Smooth muscle cell (in vitro differentiated cells): ENCODE measurements around the gene RGS8. TPM values are rescaled to one million over a fixed set of nuclear protein-coding genes. Genes with fewer than 3 reads are reported as not detected.

ENCODE experiments used
- DNase-seq: peaks from one replicate; lab custom pipeline; 2025; ENCODE audit not compliant: unreplicated experiment; lab: John Stamatoyannopoulos, UW
- H2AFZ ChIP-seq: fragments of 200-600 bp; sonication (generic); 2 replicates; pipeline ENCODE4 v1.6.0; 2016; ENCODE audit warnings: antibody characterized with exemption, low read depth, mild to moderate bottlenecking
- H3F3A ChIP-seq: fragments of 200-600 bp; sonication (generic); 2 replicates; pipeline ENCODE4 v1.6.0; 2017; ENCODE audit warnings: antibody characterized with exemption, low read depth
- H3K27ac ChIP-seq: fragments of 200-600 bp; sonication (generic); 2 replicates; pipeline ENCODE4 v1.5.1; 2016; ENCODE audit warnings: low read depth, mild to moderate bottlenecking
- H3K27me3 ChIP-seq: fragments of 200-600 bp; sonication (generic); 2 replicates; pipeline ENCODE4 v1.6.1; 2016; ENCODE audit warnings: low read depth, mild to moderate bottlenecking
- H3K36me3 ChIP-seq: fragments of 200-600 bp; sonication (generic); 2 replicates; pipeline ENCODE4 v1.5.1; 2016; ENCODE audit warnings: low read depth
- H3K4me1 ChIP-seq: fragments of 200-600 bp; sonication (generic); 2 replicates; pipeline ENCODE4 v1.5.1; 2016; ENCODE audit warnings: low read depth
- H3K4me2 ChIP-seq: fragments of 200-600 bp; sonication (generic); 2 replicates; pipeline ENCODE4 v1.6.0; 2016; ENCODE audit warnings: mild to moderate bottlenecking
- H3K4me3 ChIP-seq: fragments of 200-600 bp; sonication (generic); 2 replicates; pipeline ENCODE4 v1.5.1; 2016; ENCODE audit warnings: mild to moderate bottlenecking
- H3K79me2 ChIP-seq: fragments of 200-600 bp; sonication (generic); 2 replicates; pipeline ENCODE4 v1.6.0; 2016; ENCODE audit warnings: low read depth, mild to moderate bottlenecking
- H3K9ac ChIP-seq: fragments of 200-600 bp; sonication (generic); 2 replicates; pipeline ENCODE4 v1.6.0; 2016; ENCODE audit warnings: low read depth
- H3K9me3 ChIP-seq: fragments of 200-600 bp; sonication (generic); replicated peaks from 2 replicates; pipeline ENCODE4 v1.5.1; 2016; ENCODE audit warnings: low read depth
- H4K20me1 ChIP-seq: fragments of 200-600 bp; sonication (generic); 2 replicates; pipeline ENCODE4 v1.6.0; 2016; ENCODE audit warnings: low read depth
- CTCF ChIP-seq: fragments of 200-600 bp; sonication (generic); IDR thresholded peaks from 2 replicates; pipeline ENCODE4 v1.5.1; 2017; ENCODE audit warnings: borderline replicate concordance, mild to moderate bottlenecking, antibody characterized with exemption; ENCODE audit not compliant: insufficient read depth, poor library complexity, severe bottlenecking
- WGBS: methylation state at CpG from one replicate; pipeline ENCODE4 v1.1.7; 2016; ENCODE audit warnings: low lambda C conversion rate; 5-methylcytosine and 5-hydroxymethylcytosine counted together
- polyA plus RNA-seq: library from polyadenylated mRNA; unstranded; fragments of >200 nt; fragmentation: Nextera tagmentation; extraction: Ambion mirVana; gene quantifications from 2 replicates; pipeline ENCODE4 v1.2.1, GENCODE V29; 2016
- total RNA-seq: library from RNA; depleted of rRNA; stranded (reverse); fragments of >200 nt; gene quantifications from 2 replicates; pipeline ENCODE4 v1.2.3, GENCODE V29; 2014

RGS8 gene
- total and polyA plus RNA-seq, 2 experiments from 2014 or later, result not detected

GRCh38 chr1:182688436-182689205, 4.2 kb upstream of the RGS8 start:
- Histone ChIP-seq H3K4me2 (no peak overlapping the region), H3K9ac (no peak overlapping the region), H3K79me2 (no peaks in the 10 kb centered on the region), H3F3A (no peaks in the 10 kb centered on the region), H3K36me3 (no peaks in the 10 kb centered on the region), H3K27me3 (peaks cover 9% of the 10 kb centered on the region), H3K4me3 (no peak overlapping the region), H3K4me1 (peaks cover 8% of the 10 kb centered on the region), H3K9me3 (no peaks in the 10 kb centered on the region), H2AFZ (no peak overlapping the region), H4K20me1 (no peaks in the 10 kb centered on the region), H3K27ac (no peak overlapping the region)
- DNase-seq, result no peak
- 95% methylated on average over 8 of the region's 8 CpGs for WGBS
- no peak for TF ChIP-seq CTCF

- H3K4me2 ChIP-seq, result no peak overlapping the region
- no peaks in the 10 kb centered on the region for H4K20me1 ChIP-seq
- no peaks in the 10 kb centered on the region for H3K36me3 ChIP-seq
- no peaks in the 10 kb centered on the region for H3K79me2 ChIP-seq
- no peak for DNase-seq
- peaks cover 9% of the 10 kb centered on the region for H3K27me3 ChIP-seq
- H3K9ac ChIP-seq, result no peak overlapping the region
- no peaks in the 10 kb centered on the region for H3F3A ChIP-seq
- H3K9me3 ChIP-seq, result no peaks in the 10 kb centered on the region
- no peak overlapping the region for H3K27ac ChIP-seq
- H3K4me1 ChIP-seq, result peaks cover 8% of the 10 kb centered on the region
- H2AFZ ChIP-seq, result no peak overlapping the region
- TF ChIP-seq CTCF, result no peak
- no peak overlapping the region for H3K4me3 ChIP-seq
Measured at GRCh38 chr1:182687361-182687760, 3.0 kb upstream of the RGS8 start.

- no peaks in the 10 kb centered on the region for H3F3A ChIP-seq
- H3K9me3 ChIP-seq, result no peaks in the 10 kb centered on the region
- DNase-seq, result no peak
- H2AFZ ChIP-seq, result no peak overlapping the region
- H3K27me3 ChIP-seq, result peaks cover 9% of the 10 kb centered on the region
- no peak overlapping the region for H3K4me3 ChIP-seq
- no peaks in the 10 kb centered on the region for H3K36me3 ChIP-seq
- no peaks in the 10 kb centered on the region for H3K79me2 ChIP-seq
- peaks cover 8% of the 10 kb centered on the region for H3K4me1 ChIP-seq
- H3K9ac ChIP-seq, result no peak overlapping the region
- WGBS, result 44% methylated on average over 1 of the region's 1 CpG
- H3K27ac ChIP-seq, result no peak overlapping the region
- TF ChIP-seq CTCF, result no peak
- no peak overlapping the region for H3K4me2 ChIP-seq
- H4K20me1 ChIP-seq, result no peaks in the 10 kb centered on the region
Measured at GRCh38 chr1:182686446-182686845, 2.1 kb upstream of the RGS8 start.

GRCh38 chr1:182685215-182685614, 828 bp upstream of the RGS8 start:
- no peak overlapping the region for H3K27ac ChIP-seq
- H3K4me2 ChIP-seq, result no peak overlapping the region
- no peak overlapping the region for H2AFZ ChIP-seq
- no peak for DNase-seq
- H3K9ac ChIP-seq, result no peak overlapping the region
- peaks cover 8% of the 10 kb centered on the region for H3K4me1 ChIP-seq
- no peaks in the 10 kb centered on the region for H3K36me3 ChIP-seq
- no peaks in the 10 kb centered on the region for H3F3A ChIP-seq
- WGBS, result 86% methylated on average over 4 of the region's 4 CpGs
- no peak for TF ChIP-seq CTCF
- H3K79me2 ChIP-seq, result no peaks in the 10 kb centered on the region
- peaks cover 9% of the 10 kb centered on the region for H3K27me3 ChIP-seq
- no peak overlapping the region for H3K4me3 ChIP-seq
- H4K20me1 ChIP-seq, result no peaks in the 10 kb centered on the region
- no peaks in the 10 kb centered on the region for H3K9me3 ChIP-seq
